BE2C (cell line): ENCODE measurements around the gene GDF7.
A peak's percentile ranks its signal among the peaks of the same experiment; 100 is the strongest.

Experiments
- DNase-seq: peaks from one replicate; pipeline ENCODE4 v3.0.0-alpha.2; 2020
- H3K27me3 ChIP-seq: fragments of 250-450 bp; sonication (Bioruptor Pico); 2 replicates; pipeline ENCODE4 v1.5.1; 2020; ENCODE audit warnings: mild to moderate bottlenecking
- H3K36me3 ChIP-seq: fragments of 250-450 bp; sonication (Bioruptor Pico); 2 replicates; pipeline ENCODE4 v1.5.1; 2020; ENCODE audit warnings: mild to moderate bottlenecking
- H3K4me1 ChIP-seq: fragments of 250-450 bp; sonication (Bioruptor Pico); 2 replicates; pipeline ENCODE4 v1.5.1; 2020
- H3K4me3 ChIP-seq: 2 replicates; pipeline ENCODE4 v1.5.1; 2011; ENCODE audit warnings: low read depth, low read length
- H3K9me3 ChIP-seq: fragments of 250-450 bp; sonication (Bioruptor Pico); 2 replicates; pipeline ENCODE4 v1.5.1; 2020
- CTCF ChIP-seq: IDR thresholded peaks from 2 replicates; pipeline ENCODE4 v1.5.1; 2012; ENCODE audit warnings: mild to moderate bottlenecking, low read depth, low read length

Gene GDF7

GRCh38 chr2:20724500-20725053 is 57.6 kb downstream of the GDF7 start:
- Histone ChIP-seq H3K4me1 (peaks cover 15% of the 10 kb centered on the region), H3K9me3 (no peaks in the 10 kb centered on the region), H3K27me3 (no peaks in the 10 kb centered on the region), H3K4me3 (no peak overlapping the region), H3K36me3 (no peaks in the 10 kb centered on the region; the same call in none of the 2 replicates)
- no peak for TF ChIP-seq CTCF
- DNase-seq = no peak

GRCh38 chr2:20725782-20726181 is 58.8 kb downstream of the GDF7 start:
- no peaks in the 10 kb centered on the region; the same call in none of the 2 replicates for H3K36me3 ChIP-seq
- peaks cover 15% of the 10 kb centered on the region for H3K4me1 ChIP-seq
- no peak overlapping the region for H3K4me3 ChIP-seq
- H3K9me3 ChIP-seq = no peaks in the 10 kb centered on the region
- DNase-seq = no peak
- TF ChIP-seq CTCF = no peak
- H3K27me3 ChIP-seq = no peaks in the 10 kb centered on the region

- no peaks in the 10 kb centered on the region for H3K9me3 ChIP-seq
- no peak for DNase-seq
- H3K4me1 ChIP-seq = peaks cover 15% of the 10 kb centered on the region
- no peaks in the 10 kb centered on the region; the same call in none of the 2 replicates for H3K36me3 ChIP-seq
- no peak overlapping the region for H3K4me3 ChIP-seq
- H3K27me3 ChIP-seq = no peaks in the 10 kb centered on the region
- TF ChIP-seq CTCF = no peak
Measured at GRCh38 chr2:20726913-20727312, 60.0 kb downstream of the GDF7 start.

GRCh38 chr2:20728114-20728758 is 61.3 kb downstream of the GDF7 start:
- Histone ChIP-seq H3K36me3 (no peaks in the 10 kb centered on the region; the same call in none of the 2 replicates), H3K27me3 (no peaks in the 10 kb centered on the region), H3K4me1 (peaks cover 15% of the 10 kb centered on the region), H3K9me3 (no peaks in the 10 kb centered on the region), H3K4me3 (no peak overlapping the region)
- no peak for TF ChIP-seq CTCF
- peak; percentile 11 for DNase-seq
